ENCODE measurements around the gene COG5. TPM values are rescaled to one million over a fixed set of nuclear protein-coding genes. Genes with fewer than 3 reads are reported as not detected.
A peak's percentile ranks its signal among the peaks of the same experiment; 100 is the strongest.

The COG5 gene
- total and polyA plus RNA-seq, 2 experiments from 2014 or later = 15.8 to 53.5 TPM

DNA sequence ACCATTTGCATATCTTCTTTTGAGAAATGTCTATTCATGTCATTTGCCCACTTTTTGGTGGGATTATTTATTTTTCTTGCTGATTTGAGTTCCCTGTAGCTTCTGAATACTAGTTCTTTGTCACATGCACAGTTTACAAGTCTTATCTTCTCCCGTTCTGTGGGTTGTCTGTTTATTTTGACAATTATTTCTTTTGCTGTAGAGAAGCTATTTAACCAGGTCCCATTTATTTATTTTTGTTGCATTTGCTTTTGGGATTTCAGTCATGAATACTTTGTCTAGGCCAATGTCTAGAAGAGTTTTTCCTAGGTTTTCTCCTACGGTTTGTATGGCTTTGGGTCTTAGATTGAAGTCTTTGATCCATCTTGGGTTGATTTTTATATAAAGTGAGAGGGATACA lies 60.9 kb downstream of the COG5 start:
- 73% methylated on average over 2 of the region's 2 CpGs for WGBS (ENCODE audit: low lambda C conversion rate, missing lambda C conversion rate)
- Histone ChIP-seq H3K4me1 (ENCODE audit: insufficient read depth) (peaks cover 3% of the 10 kb centered on the region), H3K4me2 (no peak overlapping the region), H3K27me3 (no peaks in the 10 kb centered on the region), H3K9me3 (ENCODE audit: low read depth) (no peaks in the 10 kb centered on the region), H2AFZ (no peak overlapping the region), H3K27ac (no peak overlapping the region), H3K9me2 (replicated peaks; ENCODE audit: insufficient read depth) (no peaks in the 10 kb centered on the region), H3K4me3 (no peak overlapping the region), H4K20me1 (ENCODE audit: insufficient read depth, poor library complexity, severe bottlenecking) (no peaks in the 10 kb centered on the region), H3K79me2 (peaks cover 10% of the 10 kb centered on the region), H3K36me3 (replicated peaks; ENCODE audit: insufficient read depth, low read depth) (no peaks in the 10 kb centered on the region)
- TF ChIP-seq EZH2phosphoT487 (IDR thresholded peaks at IDR 0.05; ENCODE audit: low read depth, severe bottlenecking, unreplicated experiment) (no peak), EZH2 (IDR thresholded peaks at IDR 0.05; ENCODE audit: borderline replicate concordance) (no peak)
- TF ChIP-seq, protein P1, sequence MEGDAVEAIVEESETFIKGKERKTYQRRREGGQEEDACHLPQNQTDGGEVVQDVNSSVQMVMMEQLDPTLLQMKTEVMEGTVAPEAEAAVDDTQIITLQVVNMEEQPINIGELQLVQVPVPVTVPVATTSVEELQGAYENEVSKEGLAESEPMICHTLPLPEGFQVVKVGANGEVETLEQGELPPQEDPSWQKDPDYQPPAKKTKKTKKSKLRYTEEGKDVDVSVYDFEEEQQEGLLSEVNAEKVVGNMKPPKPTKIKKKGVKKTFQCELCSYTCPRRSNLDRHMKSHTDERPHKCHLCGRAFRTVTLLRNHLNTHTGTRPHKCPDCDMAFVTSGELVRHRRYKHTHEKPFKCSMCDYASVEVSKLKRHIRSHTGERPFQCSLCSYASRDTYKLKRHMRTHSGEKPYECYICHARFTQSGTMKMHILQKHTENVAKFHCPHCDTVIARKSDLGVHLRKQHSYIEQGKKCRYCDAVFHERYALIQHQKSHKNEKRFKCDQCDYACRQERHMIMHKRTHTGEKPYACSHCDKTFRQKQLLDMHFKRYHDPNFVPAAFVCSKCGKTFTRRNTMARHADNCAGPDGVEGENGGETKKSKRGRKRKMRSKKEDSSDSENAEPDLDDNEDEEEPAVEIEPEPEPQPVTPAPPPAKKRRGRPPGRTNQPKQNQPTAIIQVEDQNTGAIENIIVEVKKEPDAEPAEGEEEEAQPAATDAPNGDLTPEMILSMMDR (IDR thresholded peaks at IDR 0.05; ENCODE audit: poor library complexity) = no peak
- DNase-seq (ENCODE audit: low spot score) = no peak

DNA sequence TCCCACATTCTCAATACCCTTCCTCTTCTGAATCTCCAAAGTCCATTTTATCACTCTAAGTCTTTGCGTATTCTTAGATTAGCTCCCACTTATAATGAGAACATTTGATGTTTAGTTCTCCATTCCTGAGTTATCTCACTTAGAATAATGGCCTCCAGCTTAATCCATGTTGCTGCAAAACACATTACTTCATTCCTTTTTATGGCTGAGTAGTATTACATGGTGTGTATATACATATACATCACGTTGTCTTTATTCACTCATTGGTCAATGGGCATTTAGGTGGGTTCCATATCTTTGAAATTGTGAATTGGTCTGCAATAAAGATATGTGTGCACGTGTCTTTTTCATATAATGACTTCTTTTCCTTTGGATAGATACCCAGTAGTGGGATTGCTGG lies 61.6 kb downstream of the COG5 start:
- Histone ChIP-seq H3K4me1 (ENCODE audit: insufficient read depth) (peaks cover 3% of the 10 kb centered on the region), H4K20me1 (ENCODE audit: insufficient read depth, poor library complexity, severe bottlenecking) (no peaks in the 10 kb centered on the region), H3K4me3 (no peak overlapping the region), H3K36me3 (replicated peaks; ENCODE audit: insufficient read depth, low read depth) (no peaks in the 10 kb centered on the region), H3K27me3 (no peaks in the 10 kb centered on the region), H3K27ac (no peak overlapping the region), H3K9me2 (replicated peaks; ENCODE audit: insufficient read depth) (no peaks in the 10 kb centered on the region), H3K9me3 (ENCODE audit: low read depth) (no peaks in the 10 kb centered on the region), H3K4me2 (no peak overlapping the region), H3K79me2 (peaks cover 10% of the 10 kb centered on the region), H2AFZ (no peak overlapping the region)
- 57% methylated on average over 3 of the region's 3 CpGs for WGBS (ENCODE audit: low lambda C conversion rate, missing lambda C conversion rate)
- TF ChIP-seq, protein P1 (IDR thresholded peaks at IDR 0.05; ENCODE audit: poor library complexity) = no peak
- TF ChIP-seq EZH2 (IDR thresholded peaks at IDR 0.05; ENCODE audit: borderline replicate concordance) = no peak
- TF ChIP-seq EZH2phosphoT487 (IDR thresholded peaks at IDR 0.05; ENCODE audit: low read depth, severe bottlenecking, unreplicated experiment) = no peak
- DNase-seq (ENCODE audit: low spot score) = no peak

DNA sequence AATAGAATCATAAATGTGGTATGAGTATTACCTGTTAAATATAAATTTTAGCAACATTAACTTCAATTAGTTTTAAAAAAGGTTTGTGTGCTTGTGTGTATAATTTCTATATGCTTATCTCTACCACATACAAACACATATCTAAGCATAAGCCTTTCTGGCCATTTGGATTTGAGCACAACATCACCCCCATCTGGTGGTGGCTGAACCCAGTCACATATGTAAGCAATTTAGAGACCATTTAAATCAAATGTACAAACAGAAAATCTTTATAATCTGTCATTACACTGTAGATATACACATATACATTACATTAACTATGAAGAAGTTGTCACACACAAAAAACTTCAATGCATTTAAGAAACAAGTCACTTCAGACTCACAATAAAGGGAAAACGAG lies 62.1 kb downstream of the COG5 start:
- WGBS (ENCODE audit: low lambda C conversion rate, missing lambda C conversion rate) = 73% methylated on average over 1 of the region's 1 CpG
- Histone ChIP-seq H3K4me2 (no peak overlapping the region), H3K4me3 (no peak overlapping the region), H3K79me2 (peaks cover 16% of the 10 kb centered on the region), H3K9me2 (replicated peaks; ENCODE audit: insufficient read depth) (no peaks in the 10 kb centered on the region), H3K27ac (no peak overlapping the region), H3K36me3 (replicated peaks; ENCODE audit: insufficient read depth, low read depth) (no peaks in the 10 kb centered on the region), H2AFZ (no peak overlapping the region), H3K27me3 (no peaks in the 10 kb centered on the region), H3K4me1 (ENCODE audit: insufficient read depth) (peaks cover 3% of the 10 kb centered on the region), H3K9me3 (ENCODE audit: low read depth) (no peaks in the 10 kb centered on the region), H4K20me1 (ENCODE audit: insufficient read depth, poor library complexity, severe bottlenecking) (no peaks in the 10 kb centered on the region)
- DNase-seq (ENCODE audit: low spot score) = peak; percentile 17
- no peak for TF ChIP-seq EZH2 (IDR thresholded peaks at IDR 0.05; ENCODE audit: borderline replicate concordance)
- TF ChIP-seq, protein P1 (IDR thresholded peaks at IDR 0.05; ENCODE audit: poor library complexity) = peak; percentile 39
- no peak for TF ChIP-seq EZH2phosphoT487 (IDR thresholded peaks at IDR 0.05; ENCODE audit: low read depth, severe bottlenecking, unreplicated experiment)

DNA sequence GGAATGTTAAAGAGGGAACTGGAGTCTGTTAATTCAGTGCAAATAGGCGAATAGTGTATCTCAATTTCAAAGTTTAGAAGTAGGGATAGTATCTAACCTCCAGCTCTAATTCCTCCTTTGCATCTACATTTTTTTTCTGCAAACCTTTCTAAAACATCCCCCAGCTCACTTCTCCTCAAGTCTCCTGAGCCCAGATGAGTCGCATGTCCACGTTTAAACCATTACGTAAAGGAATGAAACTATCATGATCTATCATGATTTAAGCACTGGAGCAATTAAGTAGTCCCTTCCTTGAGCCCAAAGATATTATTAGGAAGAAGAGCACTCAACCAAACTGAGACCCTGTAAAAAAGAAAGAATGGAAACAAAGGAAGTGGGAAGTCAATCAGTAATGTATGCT lies 64.0 kb downstream of the COG5 start:
- H3K9me2 ChIP-seq (replicated peaks; ENCODE audit: insufficient read depth) = no peaks in the 10 kb centered on the region
- peaks cover 35% of the 10 kb centered on the region for H3K79me2 ChIP-seq
- no peaks in the 10 kb centered on the region for H3K27me3 ChIP-seq
- H3K4me2 ChIP-seq = no peak overlapping the region
- no peak overlapping the region for H3K27ac ChIP-seq
- no peaks in the 10 kb centered on the region for H4K20me1 ChIP-seq (ENCODE audit: insufficient read depth, poor library complexity, severe bottlenecking)
- DNase-seq (ENCODE audit: low spot score) = no peak
- H3K4me1 ChIP-seq (ENCODE audit: insufficient read depth) = peaks cover 2% of the 10 kb centered on the region
- TF ChIP-seq, protein P1 (IDR thresholded peaks at IDR 0.05; ENCODE audit: poor library complexity) = no peak
- WGBS (ENCODE audit: low lambda C conversion rate, missing lambda C conversion rate) = 90% methylated on average over 4 of the region's 4 CpGs
- no peaks in the 10 kb centered on the region for H3K9me3 ChIP-seq (ENCODE audit: low read depth)
- no peak overlapping the region for H3K4me3 ChIP-seq
- H3K36me3 ChIP-seq (replicated peaks; ENCODE audit: insufficient read depth, low read depth) = no peaks in the 10 kb centered on the region
- no peak overlapping the region for H2AFZ ChIP-seq
